AG09319 (cell line): ENCODE data around the gene LRRK2.

ENCODE experiments used
- DNase-seq: peaks from one replicate; pipeline ENCODE4 v3.0.0-alpha.2; 2010; ENCODE audit warnings: low read depth; ENCODE audit errors: extremely low read depth
- TF ChIP-seq, protein P1 (sequence below): IDR thresholded peaks from 2 replicates; pipeline ENCODE4 v1.5.1; 2011; ENCODE audit warnings: low read depth, mild to moderate bottlenecking, inconsistent platforms, low read length, moderate library complexity

The LRRK2 gene

DNA sequence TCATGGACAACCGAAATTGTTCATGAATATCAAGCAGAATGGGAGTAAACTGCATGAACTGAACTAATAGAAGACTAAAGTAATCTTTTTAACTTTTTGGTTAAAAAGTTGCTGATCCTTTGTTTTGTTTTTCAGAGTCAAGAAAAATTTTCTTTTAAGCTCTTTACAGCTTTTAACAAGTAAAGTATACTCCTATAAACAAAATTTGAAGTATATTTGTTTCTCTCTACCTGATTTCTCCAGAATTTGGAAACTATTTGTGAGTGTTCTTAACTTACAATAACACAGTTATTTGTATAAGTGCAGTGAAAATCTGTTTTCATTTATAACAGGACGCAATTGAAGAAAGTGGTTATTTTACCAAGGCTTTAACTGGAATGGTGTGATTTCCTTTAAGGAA, 12.2 kb upstream of the LRRK2 start:
- DNase-seq = no peak
- TF ChIP-seq, protein P1, sequence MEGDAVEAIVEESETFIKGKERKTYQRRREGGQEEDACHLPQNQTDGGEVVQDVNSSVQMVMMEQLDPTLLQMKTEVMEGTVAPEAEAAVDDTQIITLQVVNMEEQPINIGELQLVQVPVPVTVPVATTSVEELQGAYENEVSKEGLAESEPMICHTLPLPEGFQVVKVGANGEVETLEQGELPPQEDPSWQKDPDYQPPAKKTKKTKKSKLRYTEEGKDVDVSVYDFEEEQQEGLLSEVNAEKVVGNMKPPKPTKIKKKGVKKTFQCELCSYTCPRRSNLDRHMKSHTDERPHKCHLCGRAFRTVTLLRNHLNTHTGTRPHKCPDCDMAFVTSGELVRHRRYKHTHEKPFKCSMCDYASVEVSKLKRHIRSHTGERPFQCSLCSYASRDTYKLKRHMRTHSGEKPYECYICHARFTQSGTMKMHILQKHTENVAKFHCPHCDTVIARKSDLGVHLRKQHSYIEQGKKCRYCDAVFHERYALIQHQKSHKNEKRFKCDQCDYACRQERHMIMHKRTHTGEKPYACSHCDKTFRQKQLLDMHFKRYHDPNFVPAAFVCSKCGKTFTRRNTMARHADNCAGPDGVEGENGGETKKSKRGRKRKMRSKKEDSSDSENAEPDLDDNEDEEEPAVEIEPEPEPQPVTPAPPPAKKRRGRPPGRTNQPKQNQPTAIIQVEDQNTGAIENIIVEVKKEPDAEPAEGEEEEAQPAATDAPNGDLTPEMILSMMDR = no peak

DNA sequence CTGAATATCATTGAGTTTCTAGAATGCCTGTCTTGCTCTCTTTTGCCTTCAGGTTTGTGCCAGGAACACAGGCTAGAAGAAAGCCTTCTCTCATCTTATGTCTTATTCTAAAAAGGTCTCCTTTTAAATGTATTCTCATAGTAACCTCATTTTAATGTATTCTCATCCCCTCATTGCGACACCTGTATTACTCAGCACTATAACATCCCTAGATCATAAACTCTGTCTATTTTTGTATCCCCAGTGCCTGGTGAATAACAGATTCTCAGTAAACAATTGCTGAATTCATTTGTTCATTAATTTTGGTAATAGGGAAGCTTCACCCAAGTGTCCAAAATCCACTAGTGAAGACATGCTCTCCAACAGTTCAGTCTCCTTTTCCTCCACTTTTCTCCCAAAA, 8.8 kb upstream of the LRRK2 start:
- TF ChIP-seq, protein P1 = no peak
- no peak for DNase-seq

DNA sequence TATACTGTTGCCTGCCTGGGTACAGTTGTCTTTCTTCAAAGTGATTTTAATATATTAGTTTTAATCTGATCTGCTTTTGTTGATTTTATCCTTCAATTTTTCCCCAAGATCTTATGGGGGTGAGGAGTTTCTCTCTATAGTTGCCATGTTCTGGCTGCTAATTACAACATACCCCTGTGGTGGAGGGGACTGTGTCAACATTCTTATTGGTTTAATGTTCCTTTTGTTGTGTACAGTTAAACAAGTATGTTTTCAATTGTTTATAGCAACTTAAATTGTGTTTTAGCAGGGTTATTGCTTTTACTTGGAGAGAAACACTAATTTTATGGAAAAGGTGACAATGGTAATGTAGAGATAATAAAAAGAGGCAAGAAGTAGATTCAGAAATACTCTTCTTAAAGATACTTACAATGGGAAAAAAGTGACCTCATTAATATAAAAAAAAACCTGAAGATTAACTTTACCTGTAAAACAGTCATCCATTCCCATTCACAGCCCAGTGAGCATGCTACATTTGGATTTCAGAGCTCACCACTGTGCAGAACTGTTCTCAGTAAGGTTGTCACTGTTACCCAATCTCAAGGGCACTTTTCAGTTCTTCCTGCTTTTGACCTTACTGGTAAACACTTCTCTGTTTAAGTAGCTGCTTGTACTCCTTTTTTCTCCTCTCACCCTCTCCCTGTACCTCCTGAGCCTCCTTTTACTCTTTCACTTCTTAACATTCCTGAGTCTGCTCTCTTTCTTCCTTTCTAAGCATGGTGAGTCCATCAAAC, 8.1 kb upstream of the LRRK2 start:
- TF ChIP-seq, protein P1 = no peak
- no peak for DNase-seq

DNA sequence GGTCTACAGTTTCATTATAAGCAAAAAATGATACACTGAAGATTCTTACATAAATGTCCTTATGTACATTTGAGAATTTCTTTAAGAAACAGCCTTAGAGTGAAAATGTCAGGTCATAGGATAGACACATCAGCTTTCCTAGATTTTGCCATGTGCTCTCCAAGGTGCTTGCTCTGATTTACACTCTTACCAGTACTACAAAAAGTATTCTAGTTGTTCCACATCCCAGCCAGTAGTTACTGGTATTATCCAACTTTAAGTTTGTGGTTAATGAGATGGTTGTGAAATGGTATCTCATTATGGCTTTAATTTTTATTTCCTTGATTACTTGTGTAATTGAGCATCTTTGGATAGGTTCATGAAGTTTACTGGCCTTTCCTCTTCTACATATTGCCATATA, 5.0 kb upstream of the LRRK2 start:
- DNase-seq = no peak

DNA sequence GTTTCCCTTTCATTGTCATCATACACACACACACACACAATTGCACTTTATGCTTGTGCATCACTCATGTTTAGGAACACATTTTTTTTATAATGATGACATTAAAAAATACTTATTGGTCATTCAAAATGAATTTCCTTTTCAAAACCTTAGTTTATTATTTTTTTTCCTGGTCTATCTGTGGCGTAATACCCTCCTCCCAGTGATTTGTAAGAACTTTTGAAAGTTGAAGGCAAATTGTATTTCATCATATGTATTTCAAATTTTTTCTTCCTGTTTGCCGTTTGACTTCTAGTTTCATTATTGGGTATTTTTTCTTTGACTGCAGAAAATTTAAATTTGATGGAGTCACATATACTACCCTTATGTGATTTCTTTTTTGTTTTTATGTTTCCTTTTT, 2.5 kb upstream of the LRRK2 start:
- DNase-seq = peak; percentile 29
- TF ChIP-seq, protein P1 = no peak

More for the DNA sequence above, 5.0 kb upstream of the LRRK2 start:
- TF ChIP-seq, protein P1 = no peak

DNA sequence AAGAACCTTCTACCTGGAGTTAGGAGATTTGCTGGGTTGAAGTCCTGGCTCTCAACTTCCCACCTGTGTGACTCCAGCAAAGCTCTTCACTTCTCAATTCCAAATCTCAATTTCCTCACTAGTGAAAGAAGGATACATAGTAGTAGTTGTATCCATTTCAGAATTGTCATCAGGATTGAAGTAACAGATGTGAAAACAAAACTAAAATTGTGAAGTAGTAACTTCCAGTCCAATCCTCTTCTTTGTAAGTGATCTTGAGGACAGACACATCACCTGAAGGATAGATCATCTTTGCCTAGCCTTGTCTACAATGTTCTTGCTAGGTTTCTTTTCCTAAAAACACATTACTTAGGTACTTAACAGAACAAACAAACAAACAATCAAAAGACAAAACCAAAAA, 1.2 kb upstream of the LRRK2 start:
- no peak for DNase-seq
- TF ChIP-seq, protein P1 = no peak

DNA sequence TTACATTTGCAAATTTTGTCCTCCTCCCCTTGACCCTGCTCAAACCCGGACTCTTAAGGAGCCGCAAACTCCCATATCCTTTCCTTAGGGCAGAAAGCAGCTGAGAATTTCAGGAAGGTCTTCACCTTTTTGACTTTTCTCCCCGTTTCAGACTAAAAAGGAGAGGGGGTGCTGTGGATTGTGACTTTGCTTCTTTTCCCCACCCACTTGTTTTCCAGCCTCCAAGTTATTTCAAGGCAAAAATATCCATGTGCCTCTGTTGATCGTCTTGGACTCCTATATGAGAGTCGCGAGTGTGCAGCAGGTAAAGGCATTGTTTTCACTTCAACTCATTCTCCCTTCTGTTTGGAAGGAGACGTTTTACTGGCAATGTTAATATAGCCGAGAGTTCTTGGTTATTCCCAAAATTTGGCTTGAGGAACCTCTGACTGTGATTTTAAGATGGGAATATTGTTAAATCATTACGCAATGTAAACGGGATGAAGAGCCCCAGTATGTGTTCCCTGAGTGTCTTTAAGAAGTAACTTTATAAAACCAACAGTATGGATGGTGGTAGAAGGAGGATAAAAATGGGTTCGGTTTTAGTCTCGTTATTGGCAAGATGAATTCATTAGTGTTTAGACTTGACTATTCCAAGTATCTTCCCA, 663 bp downstream of the LRRK2 start:
- TF ChIP-seq, protein P1 = no peak
- DNase-seq = no peak
